AG09319 (cell line): ENCODE data around the gene SSR3.

Experiments
- DNase-seq: peaks from one replicate; pipeline ENCODE4 v3.0.0-alpha.2; 2010; ENCODE audit warnings: low read depth; ENCODE audit errors: extremely low read depth
- TF ChIP-seq, protein P1 (sequence below): IDR thresholded peaks from 2 replicates; pipeline ENCODE4 v1.5.1; 2011; ENCODE audit warnings: low read depth, mild to moderate bottlenecking, inconsistent platforms, low read length, moderate library complexity

SSR3 gene

DNA sequence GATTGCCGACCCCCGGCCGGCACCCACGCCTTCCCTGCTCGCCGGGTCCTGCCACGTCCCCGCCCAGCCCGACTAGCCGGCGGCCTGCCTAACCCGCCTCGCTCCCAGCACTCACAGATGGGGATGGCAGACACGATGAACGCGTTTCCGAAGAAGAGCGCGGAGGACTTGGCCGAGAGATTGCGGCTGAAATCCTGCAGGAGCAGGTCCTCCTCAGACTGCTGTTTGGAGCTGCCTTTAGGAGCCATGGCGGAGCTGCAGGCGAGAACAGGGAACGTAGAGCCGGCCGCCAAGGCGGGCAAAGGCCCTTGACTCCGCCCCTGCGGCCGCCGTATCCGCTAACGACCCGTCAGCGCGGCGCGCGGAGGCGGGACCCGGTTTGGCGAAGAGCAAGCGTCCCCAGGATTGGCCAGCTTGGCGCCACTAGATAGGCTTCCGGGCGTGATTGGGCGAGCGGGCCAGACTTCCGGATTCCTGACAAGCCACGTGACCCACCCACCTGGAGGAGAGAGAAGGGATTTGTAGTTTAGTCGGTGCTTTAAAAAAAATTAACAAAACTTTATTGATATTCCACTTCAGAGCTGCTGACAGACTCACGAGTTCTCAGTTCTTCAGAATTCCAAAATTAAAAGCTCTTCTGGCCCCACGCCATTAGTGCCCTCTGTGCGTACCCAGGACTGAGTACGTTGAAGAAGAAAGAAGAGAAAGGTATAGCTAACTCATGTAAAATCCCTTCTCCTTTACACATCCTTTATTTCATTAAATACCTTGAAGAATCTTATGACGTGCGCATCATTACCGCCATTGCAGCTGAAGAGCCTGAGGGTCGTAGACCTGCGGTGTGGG, at the start of gene SSR3:
Gene SSR3 (minus strand): TSS at position 276 of the 846 bp plus-strand sequence. CDS start 28 bp downstream, at position 248.
- peak; percentile 99 for DNase-seq
- TF ChIP-seq, protein P1, sequence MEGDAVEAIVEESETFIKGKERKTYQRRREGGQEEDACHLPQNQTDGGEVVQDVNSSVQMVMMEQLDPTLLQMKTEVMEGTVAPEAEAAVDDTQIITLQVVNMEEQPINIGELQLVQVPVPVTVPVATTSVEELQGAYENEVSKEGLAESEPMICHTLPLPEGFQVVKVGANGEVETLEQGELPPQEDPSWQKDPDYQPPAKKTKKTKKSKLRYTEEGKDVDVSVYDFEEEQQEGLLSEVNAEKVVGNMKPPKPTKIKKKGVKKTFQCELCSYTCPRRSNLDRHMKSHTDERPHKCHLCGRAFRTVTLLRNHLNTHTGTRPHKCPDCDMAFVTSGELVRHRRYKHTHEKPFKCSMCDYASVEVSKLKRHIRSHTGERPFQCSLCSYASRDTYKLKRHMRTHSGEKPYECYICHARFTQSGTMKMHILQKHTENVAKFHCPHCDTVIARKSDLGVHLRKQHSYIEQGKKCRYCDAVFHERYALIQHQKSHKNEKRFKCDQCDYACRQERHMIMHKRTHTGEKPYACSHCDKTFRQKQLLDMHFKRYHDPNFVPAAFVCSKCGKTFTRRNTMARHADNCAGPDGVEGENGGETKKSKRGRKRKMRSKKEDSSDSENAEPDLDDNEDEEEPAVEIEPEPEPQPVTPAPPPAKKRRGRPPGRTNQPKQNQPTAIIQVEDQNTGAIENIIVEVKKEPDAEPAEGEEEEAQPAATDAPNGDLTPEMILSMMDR, result no peak

DNA sequence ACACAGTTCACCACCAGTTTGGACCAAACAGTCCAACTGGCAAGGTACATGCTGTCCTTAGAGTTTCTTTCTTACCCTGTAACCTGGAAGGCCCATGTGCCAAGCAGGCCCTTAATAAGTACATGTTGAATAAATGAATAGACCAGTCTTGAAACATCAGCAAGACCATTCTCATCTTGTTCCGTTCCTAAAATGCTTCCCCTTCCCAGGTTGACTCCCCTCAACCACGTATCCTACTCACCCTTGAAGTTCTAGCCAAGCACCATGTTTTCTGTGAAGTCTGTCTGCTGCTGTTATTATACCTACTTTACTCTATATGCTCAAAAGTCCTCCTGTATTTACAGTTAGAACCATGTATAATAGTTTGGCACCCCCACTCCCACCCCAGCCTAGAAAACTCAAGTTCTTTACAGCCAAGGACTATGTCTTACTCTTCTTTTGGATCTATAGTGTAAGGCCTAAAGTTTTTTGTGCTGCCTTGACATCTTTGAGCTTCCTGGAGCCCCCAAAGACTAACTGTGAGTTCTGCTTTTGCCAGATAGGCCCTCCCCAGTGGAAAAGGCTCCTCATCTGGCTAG, 49.2 kb upstream of the SSR3 start:
- DNase-seq, result no peak
- TF ChIP-seq, protein P1, result no peak

DNA sequence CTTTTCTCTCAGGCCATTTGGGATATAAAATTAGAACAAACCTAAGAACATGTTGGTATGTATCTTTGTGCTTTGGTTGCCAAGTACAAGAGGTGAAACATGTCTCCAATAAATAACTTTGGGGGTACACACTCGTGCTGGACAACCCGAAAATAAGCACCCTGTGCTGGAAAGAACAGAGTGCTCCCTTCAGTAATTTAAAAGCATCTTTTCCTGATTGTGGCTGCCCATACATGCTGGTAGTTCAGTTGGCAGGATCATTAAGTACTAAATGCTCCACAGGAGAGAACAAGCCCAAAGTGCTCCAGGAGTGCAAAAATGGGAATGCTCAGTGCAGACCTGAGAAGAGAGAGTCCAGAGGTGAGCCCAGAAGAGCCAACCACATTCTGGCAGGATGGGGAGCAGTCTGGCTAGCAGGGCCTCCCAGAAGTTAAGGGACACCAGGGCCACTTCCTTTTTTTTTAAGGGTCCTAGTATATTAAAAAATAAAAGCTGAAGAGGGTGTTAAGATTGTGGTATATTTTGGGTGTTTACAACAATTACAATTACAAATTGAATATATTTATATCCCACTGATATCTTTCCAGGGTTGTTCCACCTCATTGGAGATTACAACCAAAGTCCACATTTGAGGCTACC, 48.6 kb upstream of the SSR3 start:
- no peak for DNase-seq
- TF ChIP-seq, protein P1, result no peak

DNA sequence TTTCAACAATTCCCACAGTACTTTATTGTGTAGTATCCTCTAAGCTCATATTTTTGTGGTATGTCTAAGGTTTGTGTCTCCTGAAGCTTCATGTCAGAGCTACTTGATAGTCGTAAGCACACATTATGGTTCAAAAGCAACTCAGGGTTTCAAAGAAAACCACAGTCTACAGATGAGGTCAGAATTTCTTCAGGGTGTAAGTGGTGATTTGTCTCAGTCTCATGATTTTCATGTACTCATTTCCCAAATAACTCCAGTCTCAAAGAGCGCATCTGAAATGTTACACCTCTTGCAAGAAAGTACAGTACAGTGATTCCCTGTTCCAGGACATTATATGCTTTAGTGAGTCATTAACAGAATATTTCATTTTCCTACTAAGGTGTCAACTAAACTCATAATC, 47.5 kb upstream of the SSR3 start:
- DNase-seq, result no peak
- TF ChIP-seq, protein P1, result no peak

DNA sequence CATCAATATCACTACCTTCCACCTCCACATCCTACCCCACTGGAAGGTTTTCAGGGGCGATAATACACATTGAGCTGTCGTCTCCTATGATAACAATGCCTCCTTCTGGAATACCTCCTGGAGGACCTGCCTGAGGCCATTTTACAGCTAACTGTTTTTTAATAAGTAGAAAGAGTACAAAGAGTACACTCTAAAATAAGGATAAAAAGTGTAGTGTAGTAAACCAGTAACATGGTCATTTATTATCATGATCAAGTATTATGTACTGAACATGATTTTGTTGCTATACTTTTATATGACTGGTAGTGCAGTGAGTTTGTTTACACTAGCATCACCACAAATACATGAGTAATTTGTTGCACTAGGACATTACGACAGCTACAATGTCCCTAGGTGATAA, 46.6 kb upstream of the SSR3 start:
- TF ChIP-seq, protein P1, result no peak
- no peak for DNase-seq

DNA sequence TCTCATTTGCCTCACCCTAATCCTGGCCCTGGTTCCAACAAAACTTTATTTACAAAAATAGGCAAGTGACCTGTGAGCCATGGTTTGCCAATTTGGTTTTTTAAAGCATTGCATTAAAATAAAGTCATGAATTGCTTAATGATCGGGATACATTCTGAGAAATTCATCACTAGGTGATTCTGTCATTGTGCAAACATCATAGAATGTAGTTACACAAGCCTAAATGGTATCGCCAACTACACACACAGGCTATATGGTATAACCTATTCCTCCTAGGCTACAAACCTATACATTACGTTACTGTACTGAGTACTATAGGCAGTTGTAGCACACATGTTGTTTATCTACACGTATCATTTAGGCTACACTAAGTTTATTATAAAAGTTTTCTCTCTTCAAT, 45.9 kb upstream of the SSR3 start:
- TF ChIP-seq, protein P1, result no peak
- no peak for DNase-seq
